Vagina (tissue), 2 donors: Measurements from ENCODE around the gene ARTN.

ENCODE experiments used
- POLR2A ChIP-seq, 2 donors: fragments of 450-650 bp; IDR thresholded peaks; one replicate each; pipeline ENCODE4 v1.6.1; 2017; ENCODE audit warnings: antibody characterized with exemption in 2 of 2, mild to moderate bottlenecking in 2 of 2, moderate library complexity in 2 of 2
- POLR2AphosphoS5 ChIP-seq, 2 donors: sonication (generic); formaldehyde crosslinking; IDR thresholded peaks; one replicate each; pipeline ENCODE4 v1.9.0; 2017; ENCODE audit warnings: antibody characterized with exemption in 2 of 2, mild to moderate bottlenecking in 2 of 2, low read depth in 1 of 2; ENCODE audit not compliant: insufficient read depth in 1 of 2
- TF ChIP-seq, protein P1 (sequence below), 3 experiments: fragments of 450-650 bp in 2 of 3; fragments of 200-600 bp in 1 of 3; sonication (generic) in 1 of 3; IDR thresholded peaks; one replicate each; pipeline ENCODE4 v1.5.1; 2017 to 2019; ENCODE audit warnings: antibody characterized with exemption in 3 of 3, mild to moderate bottlenecking in 2 of 3, moderate library complexity in 2 of 3

GRCh38 chr1:43973981-43974442, 40.4 kb downstream of the ARTN start:
- TF ChIP-seq, protein P1, sequence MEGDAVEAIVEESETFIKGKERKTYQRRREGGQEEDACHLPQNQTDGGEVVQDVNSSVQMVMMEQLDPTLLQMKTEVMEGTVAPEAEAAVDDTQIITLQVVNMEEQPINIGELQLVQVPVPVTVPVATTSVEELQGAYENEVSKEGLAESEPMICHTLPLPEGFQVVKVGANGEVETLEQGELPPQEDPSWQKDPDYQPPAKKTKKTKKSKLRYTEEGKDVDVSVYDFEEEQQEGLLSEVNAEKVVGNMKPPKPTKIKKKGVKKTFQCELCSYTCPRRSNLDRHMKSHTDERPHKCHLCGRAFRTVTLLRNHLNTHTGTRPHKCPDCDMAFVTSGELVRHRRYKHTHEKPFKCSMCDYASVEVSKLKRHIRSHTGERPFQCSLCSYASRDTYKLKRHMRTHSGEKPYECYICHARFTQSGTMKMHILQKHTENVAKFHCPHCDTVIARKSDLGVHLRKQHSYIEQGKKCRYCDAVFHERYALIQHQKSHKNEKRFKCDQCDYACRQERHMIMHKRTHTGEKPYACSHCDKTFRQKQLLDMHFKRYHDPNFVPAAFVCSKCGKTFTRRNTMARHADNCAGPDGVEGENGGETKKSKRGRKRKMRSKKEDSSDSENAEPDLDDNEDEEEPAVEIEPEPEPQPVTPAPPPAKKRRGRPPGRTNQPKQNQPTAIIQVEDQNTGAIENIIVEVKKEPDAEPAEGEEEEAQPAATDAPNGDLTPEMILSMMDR (IDR thresholded peaks at IDR 0.05) = no peak
- TF ChIP-seq POLR2A (IDR thresholded peaks at IDR 0.05) (no peak), POLR2AphosphoS5 (IDR thresholded peaks at IDR 0.05; ENCODE audit: insufficient read depth in 1 of 2, low read depth in 1 of 2) (no peak)
